HepG2 (cell line): ENCODE results near the gene MUC22.
"Not testable (repeated sequence)": the region's sequence is repeated elsewhere in the genome, so short reads cannot be mapped to it uniquely, and the experiment has no call there.

ENCODE experiments used
- JUND ChIP-seq: sonication (generic); formaldehyde crosslinking; IDR thresholded peaks from 2 replicates; pipeline ENCODE4 v1.8.0; 2022; ENCODE audit warnings: mild to moderate bottlenecking, missing genetic modification reagents
- MAX ChIP-seq: IDR thresholded peaks from 2 replicates; pipeline ENCODE4 v1.6.1; 2012; ENCODE audit warnings: inconsistent platforms

DNA sequence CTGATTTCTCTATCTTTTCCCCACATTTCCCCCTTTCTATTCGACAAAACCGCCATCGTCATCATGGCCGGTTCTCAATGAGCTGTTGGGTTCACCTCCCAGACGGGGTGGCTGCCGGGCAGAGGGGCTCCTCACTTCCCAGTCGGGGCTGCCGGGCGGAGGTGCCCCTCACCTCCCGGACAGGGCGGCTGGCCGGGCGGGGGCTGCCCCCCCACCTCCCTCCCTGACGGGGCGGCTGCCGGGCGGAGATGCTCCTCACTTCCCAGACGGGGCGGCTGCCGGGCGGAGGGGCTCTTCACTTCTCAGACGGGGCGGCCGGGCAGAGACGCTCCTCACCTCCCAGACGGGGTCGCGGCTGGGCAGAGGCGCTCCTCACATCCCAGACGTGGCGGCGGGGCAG lies 56.8 kb downstream of the MUC22 start:
- TF ChIP-seq JUND (CRISPR knock-in tag); MAX: not testable (repeated sequence)
